ENCODE measurements around the gene SRP19.
"Not testable (repeated sequence)": the region's sequence is repeated elsewhere in the genome, so short reads cannot be mapped to it uniquely, and the experiment has no call there.

The SRP19 gene

DNA sequence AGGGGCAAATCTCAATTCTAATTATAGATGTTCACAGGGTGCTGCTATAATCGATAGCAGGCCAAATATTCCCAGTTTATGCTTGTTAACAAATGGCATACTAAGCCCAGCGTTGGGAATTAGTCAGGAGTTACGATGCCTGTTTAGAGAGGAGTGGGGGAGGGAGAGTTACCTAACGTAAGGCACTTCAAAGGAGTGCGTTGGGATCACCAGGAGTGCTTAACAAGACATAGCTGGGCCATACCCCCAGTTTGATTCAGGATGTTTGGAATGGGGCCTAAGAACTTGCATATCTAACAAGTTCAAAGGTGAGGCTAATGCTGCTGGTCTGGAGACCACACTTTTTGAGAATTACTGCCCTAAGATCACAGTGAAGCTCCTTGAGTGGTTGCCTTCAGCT, 14.5 kb upstream of the SRP19 start:
- Histone ChIP-seq H3K36me3 (ENCODE audit: control insufficient read depth in 1 of 2, insufficient read depth in 2 of 2, low read length in 2 of 2) (no peaks in the 10 kb centered on the region), H3K27me3 (ENCODE audit: control insufficient read depth in 1 of 2, insufficient read depth in 2 of 2, low read length in 2 of 2) (no peaks in the 10 kb centered on the region), H3K9ac (ENCODE audit: low read depth in 1 of 2, low read length in 2 of 2) (no peak overlapping the region), H3K4me1 (ENCODE audit: control insufficient read depth in 1 of 2, insufficient read depth in 2 of 2, low read length in 2 of 2) (no peaks in the 10 kb centered on the region), H3K9me3 (ENCODE audit: control insufficient read depth in 1 of 2, low read length in 2 of 2) (no peaks in the 10 kb centered on the region), H3K4me3 (ENCODE audit: low read depth in 1 of 2, low read length in 2 of 2) (no peak overlapping the region), H3K27ac (ENCODE audit: low read depth, low read length) (no peak overlapping the region)

- Histone ChIP-seq H3K27ac (ENCODE audit: low read depth, low read length) (no peak overlapping the region), H3K4me1 (ENCODE audit: control insufficient read depth in 1 of 2, insufficient read depth in 2 of 2, low read length in 2 of 2) (no peaks in the 10 kb centered on the region), H3K9me3 (ENCODE audit: control insufficient read depth in 1 of 2, low read length in 2 of 2) (no peaks in the 10 kb centered on the region), H3K4me3 (ENCODE audit: low read depth in 1 of 2, low read length in 2 of 2) (no peak overlapping the region), H3K27me3 (ENCODE audit: control insufficient read depth in 1 of 2, insufficient read depth in 2 of 2, low read length in 2 of 2) (no peaks in the 10 kb centered on the region), H3K36me3 (ENCODE audit: control insufficient read depth in 1 of 2, insufficient read depth in 2 of 2, low read length in 2 of 2) (no peaks in the 10 kb centered on the region), H3K9ac (ENCODE audit: low read depth in 1 of 2, low read length in 2 of 2) (no peak overlapping the region)
Observed at GRCh38 chr5:112847306-112847705, 13.8 kb upstream of the SRP19 start.

DNA sequence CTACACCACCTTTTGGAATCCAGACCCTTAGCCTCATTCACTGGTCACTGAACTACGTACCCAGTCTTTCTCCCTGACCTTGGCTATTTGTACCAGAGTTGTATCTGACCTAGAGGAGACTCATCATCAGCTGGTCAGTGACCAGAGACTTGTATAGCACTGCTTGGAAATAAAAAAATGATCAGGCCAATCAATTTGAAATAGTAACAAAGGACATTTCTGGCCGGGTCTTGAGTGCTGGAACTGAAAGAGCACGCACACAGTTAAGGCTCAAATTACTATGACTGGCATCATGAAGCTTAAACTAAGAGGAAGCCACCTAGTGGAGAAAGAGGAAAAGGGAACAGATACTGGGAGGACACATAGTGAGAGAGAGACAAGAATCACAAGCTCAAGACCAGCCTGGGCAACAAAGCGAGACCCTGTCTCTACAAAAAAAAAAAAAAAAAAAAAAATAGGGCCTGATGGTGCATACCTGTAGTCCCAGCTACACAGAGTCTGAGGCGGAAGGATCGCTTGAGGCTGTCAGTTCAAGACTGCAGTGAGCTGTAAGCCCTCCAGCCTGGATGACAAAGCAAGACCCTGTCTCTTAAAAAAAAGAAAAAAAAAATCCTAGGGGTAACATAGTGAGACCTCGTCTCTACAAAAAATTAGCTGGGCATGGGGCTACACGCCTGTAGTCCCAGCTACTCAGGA, 12.8 kb upstream of the SRP19 start:
- H3K4me3 ChIP-seq (ENCODE audit: low read depth in 1 of 2, low read length in 2 of 2): no peak overlapping the region
- no peaks in the 10 kb centered on the region for H3K4me1 ChIP-seq (ENCODE audit: control insufficient read depth in 1 of 2, insufficient read depth in 2 of 2, low read length in 2 of 2)
- H3K36me3 ChIP-seq (ENCODE audit: control insufficient read depth in 1 of 2, insufficient read depth in 2 of 2, low read length in 2 of 2): no peaks in the 10 kb centered on the region
- H3K9me3 ChIP-seq (ENCODE audit: control insufficient read depth in 1 of 2, low read length in 2 of 2): no peaks in the 10 kb centered on the region
- H3K27ac ChIP-seq (ENCODE audit: low read depth, low read length): no peak overlapping the region
- no peak overlapping the region for H3K9ac ChIP-seq (ENCODE audit: low read depth in 1 of 2, low read length in 2 of 2)
- H3K27me3 ChIP-seq (ENCODE audit: control insufficient read depth in 1 of 2, insufficient read depth in 2 of 2, low read length in 2 of 2): no peaks in the 10 kb centered on the region

GRCh38 chr5:112849912-112850311, 11.2 kb upstream of the SRP19 start:
- no peaks in the 10 kb centered on the region for H3K36me3 ChIP-seq (ENCODE audit: control insufficient read depth in 1 of 2, insufficient read depth in 2 of 2, low read length in 2 of 2)
- H3K4me1 ChIP-seq (ENCODE audit: control insufficient read depth in 1 of 2, insufficient read depth in 2 of 2, low read length in 2 of 2): no peaks in the 10 kb centered on the region
- H3K27me3 ChIP-seq (ENCODE audit: control insufficient read depth in 1 of 2, insufficient read depth in 2 of 2, low read length in 2 of 2): no peaks in the 10 kb centered on the region
- H3K4me3 ChIP-seq (ENCODE audit: low read depth in 1 of 2, low read length in 2 of 2): no peak overlapping the region
- H3K9ac ChIP-seq (ENCODE audit: low read depth in 1 of 2, low read length in 2 of 2): no peak overlapping the region
- H3K27ac ChIP-seq (ENCODE audit: low read depth, low read length): no peak overlapping the region
- H3K9me3 ChIP-seq (ENCODE audit: control insufficient read depth in 1 of 2, low read length in 2 of 2): no peaks in the 10 kb centered on the region

DNA sequence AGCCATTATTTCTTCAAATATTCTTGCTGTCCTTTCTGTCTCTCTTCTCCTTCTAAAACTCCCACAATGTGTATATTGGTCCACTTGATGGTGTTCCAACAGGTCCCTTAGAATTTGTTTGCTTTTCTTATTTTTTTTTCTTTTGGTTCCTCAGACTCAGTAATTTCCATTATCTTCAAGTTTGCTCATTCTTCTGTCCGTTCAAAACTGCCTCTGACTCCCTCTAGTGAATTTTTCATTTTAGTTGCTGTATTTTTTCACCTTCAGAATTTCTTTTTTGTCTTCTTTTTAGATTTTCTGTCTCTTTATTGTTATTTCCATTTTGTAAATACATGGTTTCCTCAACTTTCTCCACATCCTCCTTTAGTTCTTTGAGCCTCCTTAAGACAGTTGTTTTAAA, 6.4 kb upstream of the SRP19 start:
- Histone ChIP-seq H3K36me3 (ENCODE audit: control insufficient read depth in 1 of 2, insufficient read depth in 2 of 2, low read length in 2 of 2) (no peaks in the 10 kb centered on the region), H3K27ac (ENCODE audit: low read depth, low read length) (no peak overlapping the region), H3K4me1 (ENCODE audit: control insufficient read depth in 1 of 2, insufficient read depth in 2 of 2, low read length in 2 of 2) (no peaks in the 10 kb centered on the region), H3K9ac (ENCODE audit: low read depth in 1 of 2, low read length in 2 of 2) (no peak overlapping the region), H3K4me3 (ENCODE audit: low read depth in 1 of 2, low read length in 2 of 2) (no peak overlapping the region), H3K9me3 (ENCODE audit: control insufficient read depth in 1 of 2, low read length in 2 of 2) (no peaks in the 10 kb centered on the region), H3K27me3 (ENCODE audit: control insufficient read depth in 1 of 2, insufficient read depth in 2 of 2, low read length in 2 of 2) (no peaks in the 10 kb centered on the region)

DNA sequence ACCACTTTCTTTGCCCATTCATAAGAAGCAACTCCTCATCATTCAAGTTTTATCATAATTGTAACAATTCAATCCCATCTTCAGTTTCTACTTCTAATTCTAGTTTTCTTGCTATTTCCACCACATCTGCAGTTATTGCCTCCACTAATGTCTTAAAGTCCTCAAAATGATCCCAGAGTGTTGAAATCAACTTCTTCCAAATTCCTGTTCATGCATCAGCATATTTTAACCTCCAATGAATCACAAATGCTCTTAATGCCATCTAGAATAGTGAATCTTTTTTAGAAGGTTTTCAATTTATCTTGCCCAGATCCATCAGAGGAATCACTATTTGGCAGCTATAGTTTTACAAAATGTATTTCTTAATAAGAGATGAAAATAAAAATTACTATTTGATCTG, 3.2 kb upstream of the SRP19 start:
- Histone ChIP-seq H3K4me3 (ENCODE audit: low read depth in 1 of 2, low read length in 2 of 2) (no peak overlapping the region), H3K9ac (ENCODE audit: low read depth in 1 of 2, low read length in 2 of 2) (no peak overlapping the region), H3K27me3 (ENCODE audit: control insufficient read depth in 1 of 2, insufficient read depth in 2 of 2, low read length in 2 of 2) (no peaks in the 10 kb centered on the region), H3K9me3 (ENCODE audit: control insufficient read depth in 1 of 2, low read length in 2 of 2) (no peaks in the 10 kb centered on the region), H3K4me1 (ENCODE audit: control insufficient read depth in 1 of 2, insufficient read depth in 2 of 2, low read length in 2 of 2) (peaks cover 9% of the 10 kb centered on the region in 2 donors), H3K36me3 (ENCODE audit: control insufficient read depth in 1 of 2, insufficient read depth in 2 of 2, low read length in 2 of 2) (peaks cover 0 to under 1% of the 10 kb centered on the region in 2 donors), H3K27ac (ENCODE audit: low read depth, low read length) (no peak overlapping the region)

GRCh38 chr5:112860571-112860928, 537 bp upstream of the SRP19 start:
- not testable (repeated sequence) for H3K9me3 ChIP-seq (ENCODE audit: control insufficient read depth in 1 of 2, low read length in 2 of 2); H3K27me3 ChIP-seq (ENCODE audit: control insufficient read depth in 1 of 2, insufficient read depth in 2 of 2, low read length in 2 of 2); H3K27ac ChIP-seq (ENCODE audit: low read depth, low read length)
- H3K4me1 ChIP-seq (ENCODE audit: control insufficient read depth in 1 of 2, insufficient read depth in 2 of 2, low read length in 2 of 2): peaks cover 14 to 15% of the 10 kb centered on the region in 2 donors
- H3K4me3 ChIP-seq (ENCODE audit: low read depth in 1 of 2, low read length in 2 of 2): peak overlapping the region; percentile 97 to 98
- H3K9ac ChIP-seq (ENCODE audit: low read depth in 1 of 2, low read length in 2 of 2): peak overlapping the region; percentile 55 to 96
- H3K36me3 ChIP-seq (ENCODE audit: control insufficient read depth in 1 of 2, insufficient read depth in 2 of 2, low read length in 2 of 2): peaks cover 0 to 26% of the 10 kb centered on the region in 2 donors

GRCh38 chr5:112861638-112861985, 525 bp downstream of the SRP19 start:
- Histone ChIP-seq H3K27ac (ENCODE audit: low read depth, low read length) (peak overlapping the region; percentile 47), H3K36me3 (ENCODE audit: control insufficient read depth in 1 of 2, insufficient read depth in 2 of 2, low read length in 2 of 2) (peaks cover 0 to 27% of the 10 kb centered on the region in 2 donors), H3K4me3 (ENCODE audit: low read depth in 1 of 2, low read length in 2 of 2) (peak overlapping the region; percentile 97 to 98), H3K4me1 (ENCODE audit: control insufficient read depth in 1 of 2, insufficient read depth in 2 of 2, low read length in 2 of 2) (peaks cover 14 to 15% of the 10 kb centered on the region in 2 donors), H3K27me3 (ENCODE audit: control insufficient read depth in 1 of 2, insufficient read depth in 2 of 2, low read length in 2 of 2) (no peaks in the 10 kb centered on the region), H3K9me3 (ENCODE audit: control insufficient read depth in 1 of 2, low read length in 2 of 2) (no peaks in the 10 kb centered on the region), H3K9ac (ENCODE audit: low read depth in 1 of 2, low read length in 2 of 2) (peak overlapping the region; percentile 92 to 96)

DNA sequence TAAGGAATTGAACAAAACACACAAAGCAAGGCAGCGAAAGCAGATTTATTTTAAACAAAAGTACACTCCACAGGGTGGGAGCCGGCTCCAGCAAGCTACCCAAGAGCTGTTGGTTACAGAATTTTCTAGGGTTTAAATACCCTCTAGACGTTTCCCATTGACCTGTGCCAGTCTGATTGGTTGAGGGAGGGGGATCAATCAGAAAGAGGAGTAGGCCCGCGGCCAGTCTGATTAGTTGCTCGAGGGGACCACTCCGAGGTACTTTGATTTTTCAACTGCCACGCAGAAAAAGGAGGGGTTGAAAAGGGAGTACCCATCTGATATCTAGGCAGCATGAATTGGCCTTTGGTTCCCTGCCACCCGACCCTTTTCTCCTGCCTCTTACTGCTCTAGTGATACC, 998 bp downstream of the SRP19 start:
- Histone ChIP-seq H3K4me1 (ENCODE audit: control insufficient read depth in 1 of 2, insufficient read depth in 2 of 2, low read length in 2 of 2) (peaks cover 14 to 15% of the 10 kb centered on the region in 2 donors), H3K36me3 (ENCODE audit: control insufficient read depth in 1 of 2, insufficient read depth in 2 of 2, low read length in 2 of 2) (peaks cover 4 to 32% of the 10 kb centered on the region in 2 donors), H3K27ac (ENCODE audit: low read depth, low read length) (no peak overlapping the region), H3K9me3 (ENCODE audit: control insufficient read depth in 1 of 2, low read length in 2 of 2) (no peaks in the 10 kb centered on the region), H3K27me3 (ENCODE audit: control insufficient read depth in 1 of 2, insufficient read depth in 2 of 2, low read length in 2 of 2) (no peaks in the 10 kb centered on the region), H3K4me3 (ENCODE audit: low read depth in 1 of 2, low read length in 2 of 2) (peak overlapping the region; percentile 97 to 98), H3K9ac (ENCODE audit: low read depth in 1 of 2, low read length in 2 of 2) (peak overlapping the region; percentile 92 to 96)

GRCh38 chr5:112863549-112863948, 2.5 kb downstream of the SRP19 start:
- Histone ChIP-seq H3K4me3 (ENCODE audit: low read depth in 1 of 2, low read length in 2 of 2) (no peak overlapping the region), H3K27ac (ENCODE audit: low read depth, low read length) (no peak overlapping the region), H3K9me3 (ENCODE audit: control insufficient read depth in 1 of 2, low read length in 2 of 2) (no peaks in the 10 kb centered on the region), H3K27me3 (ENCODE audit: control insufficient read depth in 1 of 2, insufficient read depth in 2 of 2, low read length in 2 of 2) (no peaks in the 10 kb centered on the region), H3K4me1 (ENCODE audit: control insufficient read depth in 1 of 2, insufficient read depth in 2 of 2, low read length in 2 of 2) (peaks cover 14 to 15% of the 10 kb centered on the region in 2 donors), H3K9ac (ENCODE audit: low read depth in 1 of 2, low read length in 2 of 2) (no peak overlapping the region), H3K36me3 (ENCODE audit: control insufficient read depth in 1 of 2, insufficient read depth in 2 of 2, low read length in 2 of 2) (peaks cover 7 to 46% of the 10 kb centered on the region in 2 donors)

Data from duodenal mucosa (tissue), 2 donors.